Body of pancreas (tissue), 4 donors: ENCODE results near the gene FAM25C.
"Not testable (repeated sequence)": the region's sequence is repeated elsewhere in the genome, so short reads cannot be mapped to it uniquely, and the experiment has no call there.

Experiments
- POLR2A ChIP-seq, 3 donors: fragments of 450-650 bp; IDR thresholded peaks; one replicate each; pipeline ENCODE4 v1.6.1; 2016; ENCODE audit warnings: antibody characterized with exemption in 3 of 3, mild to moderate bottlenecking in 2 of 3
- TF ChIP-seq, protein P1 (sequence below), 7 experiments: fragments of 450-650 bp in 4 of 7; fragments of 200-600 bp in 3 of 7; sonication (generic) in 3 of 7; IDR thresholded peaks; one replicate each; pipeline ENCODE4 v1.5.1; 2016 to 2019; ENCODE audit warnings: antibody characterized with exemption in 7 of 7

- TF ChIP-seq POLR2A (IDR thresholded peaks at IDR 0.05): not testable (repeated sequence)
- TF ChIP-seq, protein P1, sequence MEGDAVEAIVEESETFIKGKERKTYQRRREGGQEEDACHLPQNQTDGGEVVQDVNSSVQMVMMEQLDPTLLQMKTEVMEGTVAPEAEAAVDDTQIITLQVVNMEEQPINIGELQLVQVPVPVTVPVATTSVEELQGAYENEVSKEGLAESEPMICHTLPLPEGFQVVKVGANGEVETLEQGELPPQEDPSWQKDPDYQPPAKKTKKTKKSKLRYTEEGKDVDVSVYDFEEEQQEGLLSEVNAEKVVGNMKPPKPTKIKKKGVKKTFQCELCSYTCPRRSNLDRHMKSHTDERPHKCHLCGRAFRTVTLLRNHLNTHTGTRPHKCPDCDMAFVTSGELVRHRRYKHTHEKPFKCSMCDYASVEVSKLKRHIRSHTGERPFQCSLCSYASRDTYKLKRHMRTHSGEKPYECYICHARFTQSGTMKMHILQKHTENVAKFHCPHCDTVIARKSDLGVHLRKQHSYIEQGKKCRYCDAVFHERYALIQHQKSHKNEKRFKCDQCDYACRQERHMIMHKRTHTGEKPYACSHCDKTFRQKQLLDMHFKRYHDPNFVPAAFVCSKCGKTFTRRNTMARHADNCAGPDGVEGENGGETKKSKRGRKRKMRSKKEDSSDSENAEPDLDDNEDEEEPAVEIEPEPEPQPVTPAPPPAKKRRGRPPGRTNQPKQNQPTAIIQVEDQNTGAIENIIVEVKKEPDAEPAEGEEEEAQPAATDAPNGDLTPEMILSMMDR (IDR thresholded peaks at IDR 0.05): not testable (repeated sequence)
Measured at GRCh38 chr10:47994045-47994444, 5.5 kb downstream of the FAM25C start.
